CD4-positive, CD25-positive, alpha-beta regulatory T cell (primary cell): ENCODE results near the gene ANKRD30A. TPM values are rescaled to one million over a fixed set of nuclear protein-coding genes. Genes with fewer than 3 reads are reported as not detected.
"Not testable (repeated sequence)": the region's sequence is repeated elsewhere in the genome, so short reads cannot be mapped to it uniquely, and the experiment has no call there.

Experiments
- ATAC-seq, 2 donors: fragments of 150-1000 bp; cut with Tn5 transposase; one replicate each; pipeline ENCODE4 v1.10.0; 2021; ENCODE audit warnings: low read depth in 2 of 2, moderate number of reproducible peaks in 2 of 2, moderate library complexity in 1 of 2
- DNase-seq, 3 donors: peaks; one replicate each; pipeline versions ENCODE4 v3.0.0 to v3.0.0-alpha.2; 2012 to 2022; ENCODE audit warnings: mixed read lengths in 1 of 3
- H3K27ac ChIP-seq: one replicate; pipeline ENCODE4 v1.7.0; 2013; ENCODE audit warnings: mild to moderate bottlenecking, low read length; ENCODE audit not compliant: insufficient read depth, poor library complexity, severe bottlenecking
- H3K27me3 ChIP-seq: one replicate; pipeline ENCODE4 v1.7.0; 2013; ENCODE audit warnings: low read length; ENCODE audit not compliant: control insufficient read depth, insufficient read depth
- H3K36me3 ChIP-seq: one replicate; pipeline ENCODE4 v1.7.0; 2013; ENCODE audit warnings: mild to moderate bottlenecking, low read length, moderate library complexity; ENCODE audit not compliant: control insufficient read depth, insufficient read depth
- H3K4me1 ChIP-seq: 2 replicates; pipeline ENCODE4 v1.7.0; 2013; ENCODE audit warnings: mild to moderate bottlenecking, low read length; ENCODE audit not compliant: insufficient read depth, control insufficient read depth, poor library complexity, severe bottlenecking
- H3K4me3 ChIP-seq: one replicate; pipeline ENCODE4 v1.7.0; 2013; ENCODE audit warnings: low read depth, mild to moderate bottlenecking, low read length, moderate library complexity
- H3K9me3 ChIP-seq, 2 experiments: 1 replicate in 1 of 2; 2 replicates in 1 of 2; pipeline ENCODE4 v1.7.0; 2013; ENCODE audit warnings: low read length in 2 of 2, mild to moderate bottlenecking in 1 of 2, moderate library complexity in 1 of 2; ENCODE audit not compliant: control insufficient read depth in 2 of 2
- H3K27ac Mint-ChIP-seq, 3 donors: one replicate each; pipeline ENCODE4 v1.8.0; 2020 to 2022; ENCODE audit warnings: mild to moderate bottlenecking in 3 of 3, mixed read lengths in 3 of 3, moderate library complexity in 2 of 3
- H3K27me3 Mint-ChIP-seq: one replicate; pipeline ENCODE4 v1.8.0; 2022; ENCODE audit warnings: mild to moderate bottlenecking, mixed read lengths
- H3K36me3 Mint-ChIP-seq: one replicate; pipeline ENCODE4 v1.8.0; 2020; ENCODE audit warnings: mixed read lengths
- H3K4me1 Mint-ChIP-seq, 4 donors: one replicate each; pipeline ENCODE4 v1.8.0; 2020 to 2022; ENCODE audit warnings: mixed read lengths in 4 of 4, mild to moderate bottlenecking in 1 of 4
- H3K4me3 Mint-ChIP-seq, 4 donors: one replicate each; pipeline ENCODE4 v1.8.0; 2020 to 2022; ENCODE audit warnings: mild to moderate bottlenecking in 4 of 4, mixed read lengths in 4 of 4, moderate library complexity in 3 of 4
- H3K9me3 Mint-ChIP-seq, 7 donors: one replicate each; pipeline ENCODE4 v1.8.0; 2020 to 2022; ENCODE audit warnings: mixed read lengths in 7 of 7, mild to moderate bottlenecking in 3 of 7, moderate library complexity in 2 of 7
- polyA plus RNA-seq, 4 donors: library from polyadenylated mRNA; unstranded; fragments of 300-500 nt; fragmentation: Illumina TruSeq; gene quantifications; one replicate each; pipeline ENCODE4 v1.2.3, GENCODE V29; 2021
- total RNA-seq: library from RNA; stranded (reverse); gene quantifications from one replicate; pipeline ENCODE4 v1.2.3, GENCODE V29; 2022

The ANKRD30A gene
- total and polyA plus RNA-seq, 5 donors from 2014 or later = not detected

GRCh38 chr10:37125921-37126320, 523 bp downstream of the ANKRD30A start:
- Mint-ChIP-seq H3K27ac (no peak overlapping the region), H3K9me3 (peaks cover 0 to 13% (median 2%) of the 10 kb centered on the region in 7 donors), H3K4me3 (no peak overlapping the region), H3K4me1 (no peaks in the 10 kb centered on the region), H3K36me3 (no peaks in the 10 kb centered on the region), H3K27me3 (no peaks in the 10 kb centered on the region)
- Histone ChIP-seq H3K27me3 (no peaks in the 10 kb centered on the region), H3K9me3 (peaks cover 0 to 7% of the 10 kb centered on the region in 2 experiments), H3K36me3 (no peaks in the 10 kb centered on the region), H3K4me3 (no peak overlapping the region), H3K4me1 (no peaks in the 10 kb centered on the region), H3K27ac (no peak overlapping the region)
- ATAC-seq = no peak
- DNase-seq = no peak

DNA sequence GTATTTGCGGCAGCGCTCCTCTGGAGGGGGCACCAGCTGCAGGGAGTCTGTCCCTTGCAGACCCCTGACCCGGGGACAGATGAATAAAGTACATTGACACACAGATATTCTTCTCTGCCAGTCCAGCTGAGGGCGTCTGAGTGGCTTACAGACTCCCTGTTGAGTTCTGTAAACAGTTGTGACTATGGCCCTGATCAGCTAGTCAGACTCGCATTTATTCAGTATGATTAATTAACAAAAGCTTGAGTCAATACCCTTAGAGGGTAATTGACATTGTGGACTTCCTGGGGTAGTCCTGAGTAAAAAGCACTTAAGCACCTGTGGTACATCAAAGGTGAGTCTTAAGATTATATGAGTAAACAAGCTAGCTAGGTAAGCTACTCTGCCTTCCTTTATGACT, 21.0 kb downstream of the ANKRD30A start:
- H3K4me1 ChIP-seq = no peaks in the 10 kb centered on the region
- no peak overlapping the region for H3K4me3 ChIP-seq
- H3K36me3 ChIP-seq = no peaks in the 10 kb centered on the region
- DNase-seq = no peak
- H3K4me1 Mint-ChIP-seq = no peaks in the 10 kb centered on the region
- no peaks in the 10 kb centered on the region for H3K9me3 ChIP-seq
- H3K27me3 Mint-ChIP-seq = no peaks in the 10 kb centered on the region
- H3K4me3 Mint-ChIP-seq = no peak overlapping the region
- H3K9me3 Mint-ChIP-seq = peaks cover 0 to 24% (median 7%) of the 10 kb centered on the region in 7 donors
- H3K27ac ChIP-seq = no peak overlapping the region
- no peak for ATAC-seq
- H3K36me3 Mint-ChIP-seq = no peaks in the 10 kb centered on the region
- no peak overlapping the region for H3K27ac Mint-ChIP-seq
- H3K27me3 ChIP-seq = no peaks in the 10 kb centered on the region

DNA sequence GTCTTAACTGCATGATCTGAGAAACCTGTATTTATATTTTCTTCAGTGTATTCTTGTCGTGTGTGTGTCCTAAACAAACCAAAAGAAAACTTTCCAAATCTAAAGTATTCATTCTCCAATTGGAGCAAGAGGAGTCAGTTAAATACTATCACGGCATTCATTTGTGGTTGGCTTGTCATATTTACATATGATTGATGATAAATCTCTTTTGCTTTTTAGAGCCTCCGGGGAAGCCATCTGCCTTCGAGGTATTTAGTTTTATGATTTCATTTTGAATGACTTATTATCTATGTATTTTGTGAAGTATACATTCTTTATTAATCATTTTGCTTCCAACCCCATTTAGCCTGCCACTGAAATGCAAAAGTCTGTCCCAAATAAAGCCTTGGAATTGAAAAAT, 37.0 kb downstream of the ANKRD30A start:
- H3K27me3 Mint-ChIP-seq, ATAC-seq: not testable (repeated sequence)

DNA sequence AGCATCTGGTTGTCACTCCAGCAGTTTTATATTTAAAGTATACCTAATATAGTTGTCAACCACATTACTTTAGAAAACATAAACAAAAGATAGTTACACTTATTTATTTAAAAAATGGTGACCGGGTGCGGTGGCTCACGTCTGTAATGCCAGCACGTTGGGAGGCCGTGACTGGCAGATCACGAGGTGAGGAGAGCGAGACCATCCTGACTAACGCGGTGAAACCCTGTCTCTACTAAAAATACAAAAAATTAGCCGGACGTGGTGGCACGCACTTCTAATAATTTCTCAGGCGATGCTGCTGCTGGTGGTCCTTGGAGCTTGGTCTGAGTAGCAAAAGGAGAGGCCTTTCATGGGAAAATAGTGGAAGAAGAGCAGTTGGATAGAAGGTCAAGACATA, 46.5 kb downstream of the ANKRD30A start:
- not testable (repeated sequence) for ATAC-seq, H3K4me1 Mint-ChIP-seq, H3K27me3 ChIP-seq, H3K27me3 Mint-ChIP-seq, H3K4me3 ChIP-seq, H3K9me3 ChIP-seq, H3K9me3 Mint-ChIP-seq, H3K36me3 Mint-ChIP-seq, H3K4me3 Mint-ChIP-seq, H3K27ac ChIP-seq, DNase-seq, H3K36me3 ChIP-seq, H3K4me1 ChIP-seq, H3K27ac Mint-ChIP-seq

More for the DNA sequence above, 37.0 kb downstream of the ANKRD30A start:
- not testable (repeated sequence) for DNase-seq, H3K36me3 Mint-ChIP-seq, H3K9me3 ChIP-seq, H3K4me1 ChIP-seq, H3K4me1 Mint-ChIP-seq, H3K27ac ChIP-seq, H3K4me3 Mint-ChIP-seq, H3K27ac Mint-ChIP-seq, H3K36me3 ChIP-seq, H3K27me3 ChIP-seq, H3K4me3 ChIP-seq
- H3K9me3 Mint-ChIP-seq = peaks cover 0 to 14% (median 1%) of the 10 kb centered on the region in 7 donors

GRCh38 chr10:37178296-37178695, 52.9 kb downstream of the ANKRD30A start:
- not testable (repeated sequence) for H3K27me3 ChIP-seq, H3K36me3 Mint-ChIP-seq, DNase-seq, H3K4me3 ChIP-seq, H3K27me3 Mint-ChIP-seq, H3K36me3 ChIP-seq, H3K27ac Mint-ChIP-seq, H3K4me3 Mint-ChIP-seq, H3K27ac ChIP-seq, H3K9me3 ChIP-seq, ATAC-seq, H3K9me3 Mint-ChIP-seq, H3K4me1 Mint-ChIP-seq, H3K4me1 ChIP-seq

GRCh38 chr10:37182719-37183118, 57.3 kb downstream of the ANKRD30A start:
- ATAC-seq, H3K27ac Mint-ChIP-seq, H3K9me3 Mint-ChIP-seq, H3K27me3 Mint-ChIP-seq, H3K4me3 Mint-ChIP-seq, H3K9me3 ChIP-seq, H3K4me3 ChIP-seq, H3K27me3 ChIP-seq, H3K4me1 ChIP-seq, H3K4me1 Mint-ChIP-seq, DNase-seq, H3K36me3 Mint-ChIP-seq, H3K27ac ChIP-seq, H3K36me3 ChIP-seq: not testable (repeated sequence)

- Mint-ChIP-seq H3K36me3 (no peaks in the 10 kb centered on the region), H3K27ac (no peak overlapping the region), H3K27me3 (no peaks in the 10 kb centered on the region), H3K9me3 (peaks cover 7 to 35% (median 12%) of the 10 kb centered on the region in 7 donors), H3K4me3 (no peak overlapping the region), H3K4me1 (peaks cover 0 to 2% (median 0%) of the 10 kb centered on the region in 4 donors)
- no peak for DNase-seq
- peaks cover 0 to 3% of the 10 kb centered on the region in 2 experiments for H3K9me3 ChIP-seq
- no peak for ATAC-seq
- H3K4me3 ChIP-seq = no peak overlapping the region
- no peaks in the 10 kb centered on the region for H3K4me1 ChIP-seq
- H3K27me3 ChIP-seq = no peaks in the 10 kb centered on the region
- no peak overlapping the region for H3K27ac ChIP-seq
- H3K36me3 ChIP-seq = no peaks in the 10 kb centered on the region
Observed at GRCh38 chr10:37206132-37206531, 80.7 kb downstream of the ANKRD30A start.

GRCh38 chr10:37220866-37221265, 95.5 kb downstream of the ANKRD30A start:
- H3K27ac ChIP-seq = no peak overlapping the region
- Mint-ChIP-seq H3K9me3 (peaks cover 0 to 13% (median 3%) of the 10 kb centered on the region in 7 donors), H3K36me3 (no peaks in the 10 kb centered on the region), H3K4me3 (no peak overlapping the region), H3K4me1 (no peaks in the 10 kb centered on the region), H3K27me3 (no peaks in the 10 kb centered on the region), H3K27ac (no peak overlapping the region)
- DNase-seq (no peak), ATAC-seq (no peak)
- H3K4me1 ChIP-seq = no peaks in the 10 kb centered on the region
- H3K36me3 ChIP-seq = no peaks in the 10 kb centered on the region
- no peaks in the 10 kb centered on the region for H3K9me3 ChIP-seq
- no peaks in the 10 kb centered on the region for H3K27me3 ChIP-seq
- no peak overlapping the region for H3K4me3 ChIP-seq
